GM23338 (cell line): ENCODE results near the gene DDX4. TPM values are rescaled to one million over a fixed set of nuclear protein-coding genes. Genes with fewer than 3 reads are reported as not detected.

Experiments
- ATAC-seq: fragments of 200-7000 bp; cut with Tn5 transposase; 3 replicates; pipeline ENCODE4 v1.9.1; 2020
- DNase-seq: peaks from one replicate; pipeline ENCODE4 v3.0.0-alpha.2; 2015; ENCODE audit warnings: low spot score
- H2AFZ ChIP-seq: fragments of 200-600 bp; sonication (generic); 2 replicates; pipeline ENCODE4 v1.8.0; 2016; ENCODE audit warnings: antibody characterized with exemption, mild to moderate bottlenecking, moderate library complexity
- H3F3A ChIP-seq: fragments of 200-600 bp; sonication (generic); replicated peaks from 2 replicates; pipeline ENCODE4 v1.8.0; 2017; ENCODE audit warnings: antibody characterized with exemption, mixed run types, low read depth
- H3K27ac ChIP-seq: fragments of 200-600 bp; sonication (generic); 2 replicates; pipeline ENCODE4 v1.6.1; 2016; ENCODE audit warnings: low read depth
- H3K27me3 ChIP-seq: fragments of 200-600 bp; sonication (generic); 2 replicates; pipeline ENCODE4 v1.8.0; 2016; ENCODE audit warnings: mild to moderate bottlenecking, mixed run types, moderate library complexity; ENCODE audit not compliant: insufficient read depth
- H3K36me3 ChIP-seq: fragments of 200-600 bp; sonication (generic); 2 replicates; pipeline ENCODE4 v1.8.0; 2016; ENCODE audit warnings: mild to moderate bottlenecking; ENCODE audit not compliant: insufficient read depth
- H3K4me1 ChIP-seq: fragments of 200-600 bp; sonication (generic); 2 replicates; pipeline ENCODE4 v1.8.0; 2016; ENCODE audit warnings: mild to moderate bottlenecking, moderate library complexity; ENCODE audit not compliant: insufficient read depth
- H3K4me2 ChIP-seq: fragments of 200-600 bp; sonication (generic); 2 replicates; pipeline ENCODE4 v1.7.1; 2017; ENCODE audit warnings: mixed run types
- H3K4me3 ChIP-seq: fragments of 200-600 bp; sonication (generic); 2 replicates; pipeline ENCODE4 v1.6.1; 2016; ENCODE audit warnings: mixed run types
- H3K79me2 ChIP-seq: fragments of 200-600 bp; sonication (generic); replicated peaks from 2 replicates; pipeline ENCODE4 v1.8.0; 2017; ENCODE audit warnings: mild to moderate bottlenecking; ENCODE audit not compliant: insufficient read depth
- H3K9me2 ChIP-seq: fragments of 200-600 bp; sonication (generic); 2 replicates; pipeline ENCODE4 v1.8.0; 2017; ENCODE audit not compliant: insufficient read depth
- H4K20me1 ChIP-seq: fragments of 200-600 bp; sonication (generic); replicated peaks from 2 replicates; pipeline ENCODE4 v1.8.0; 2017; ENCODE audit warnings: mild to moderate bottlenecking; ENCODE audit not compliant: insufficient read depth
- H3K27ac Mint-ChIP-seq: 2 replicates; pipeline ENCODE4 v1.8.0; 2020; ENCODE audit warnings: inconsistent platforms, mild to moderate bottlenecking, moderate library complexity, mixed read lengths
- H3K27me3 Mint-ChIP-seq: 3 replicates; pipeline ENCODE4 v1.8.0; 2022; ENCODE audit warnings: low read depth, mild to moderate bottlenecking, moderate library complexity, mixed read lengths, inconsistent platforms; ENCODE audit not compliant: insufficient read depth, poor library complexity
- H3K36me3 Mint-ChIP-seq: 3 replicates; pipeline ENCODE4 v1.8.0; 2021; ENCODE audit warnings: low read depth, mild to moderate bottlenecking, inconsistent platforms, moderate library complexity, mixed read lengths
- H3K4me1 Mint-ChIP-seq: 3 replicates; pipeline ENCODE4 v1.8.0; 2020; ENCODE audit warnings: mild to moderate bottlenecking, inconsistent platforms, mixed read lengths
- H3K4me3 Mint-ChIP-seq: 3 replicates; pipeline ENCODE4 v1.8.0; 2021; ENCODE audit warnings: moderate library complexity, mild to moderate bottlenecking, inconsistent platforms, mixed read lengths
- H3K9me3 Mint-ChIP-seq: 3 replicates; pipeline ENCODE4 v1.8.0; 2020; ENCODE audit warnings: moderate library complexity, mild to moderate bottlenecking, inconsistent platforms, mixed read lengths
- CREB1 ChIP-seq: fragments of 250-450 bp; sonication (Bioruptor Pico); IDR thresholded peaks from 2 replicates; pipeline ENCODE4 v1.5.0; 2020; ENCODE audit warnings: low read depth, mild to moderate bottlenecking, moderate library complexity
- CTCF ChIP-seq, 2 experiments: fragments of 200-600 bp in 1 of 2; sonication (generic) in 1 of 2; conservative IDR thresholded peaks; 2 replicates each; pipeline versions ENCODE4 v1.5.1 to v1.6.1; 2016 to 2017; ENCODE audit warnings: antibody characterized with exemption in 2 of 2, low read depth in 2 of 2, mild to moderate bottlenecking in 2 of 2, moderate library complexity in 1 of 2
- ETS1 ChIP-seq: IDR thresholded peaks from 2 replicates; pipeline ENCODE4 v1.6.1; 2016; ENCODE audit warnings: antibody characterized with exemption
- EZH2 ChIP-seq: fragments of 200-600 bp; sonication (generic); IDR thresholded peaks from one replicate; pipeline ENCODE4 v1.8.0; 2017; ENCODE audit warnings: antibody characterized with exemption, mild to moderate bottlenecking, low read depth; ENCODE audit not compliant: unreplicated experiment
- EZH2phosphoT487 ChIP-seq: fragments of 200-600 bp; sonication (generic); IDR thresholded peaks from one replicate; pipeline ENCODE4 v1.8.1; 2018; ENCODE audit warnings: antibody characterized with exemption; ENCODE audit not compliant: unreplicated experiment
- JUNB ChIP-seq: IDR thresholded peaks from one replicate; pipeline ENCODE4 v1.6.1; 2016; ENCODE audit warnings: antibody characterized with exemption; ENCODE audit not compliant: unreplicated experiment
- NANOG ChIP-seq: IDR thresholded peaks from 2 replicates; pipeline ENCODE4 v1.6.1; 2016; ENCODE audit warnings: antibody characterized with exemption, borderline replicate concordance
- POLR2AphosphoS5 ChIP-seq: IDR thresholded peaks from 2 replicates; pipeline ENCODE4 v1.6.1; 2016; ENCODE audit warnings: antibody characterized with exemption, low read depth
- REST ChIP-seq: IDR thresholded peaks from one replicate; pipeline ENCODE4 v1.6.1; 2018; ENCODE audit warnings: antibody characterized with exemption; ENCODE audit not compliant: unreplicated experiment
- STAT1 ChIP-seq: IDR thresholded peaks from one replicate; pipeline ENCODE4 v1.6.1; 2016; ENCODE audit warnings: antibody characterized with exemption; ENCODE audit not compliant: unreplicated experiment
- ZNF114 ChIP-seq: fragments of 250-450 bp; sonication (Bioruptor Pico); IDR thresholded peaks from 2 replicates; pipeline ENCODE4 v1.5.0; 2020; ENCODE audit warnings: mild to moderate bottlenecking, moderate library complexity
- ZNF331 ChIP-seq: fragments of 250-450 bp; sonication (Bioruptor Pico); IDR thresholded peaks from 2 replicates; pipeline ENCODE4 v1.5.0; 2020; ENCODE audit warnings: low read depth, mild to moderate bottlenecking, moderate library complexity
- ZNF462 ChIP-seq: fragments of 250-450 bp; sonication (Bioruptor Pico); IDR thresholded peaks from 2 replicates; pipeline ENCODE4 v1.5.0; 2020; ENCODE audit warnings: mild to moderate bottlenecking, moderate library complexity
- polyA plus RNA-seq: library from polyadenylated mRNA; unstranded; fragments of >200 nt; fragmentation: Nextera tagmentation; extraction: Ambion mirVana; gene quantifications from 2 replicates; pipeline ENCODE4 v1.2.1, GENCODE V29; 2016
- total RNA-seq: library from RNA; depleted of rRNA; stranded (reverse); fragments of >200 nt; shearing (Covaris generic); gene quantifications from 2 replicates; pipeline ENCODE4 v1.2.3, GENCODE V29; 2014

DDX4 gene
- total and polyA plus RNA-seq, 2 experiments from 2014 or later: 0.83 TPM; not detected in 1

- Mint-ChIP-seq H3K36me3 (no peaks in the 10 kb centered on the region), H3K27ac (no peak overlapping the region), H3K27me3 (no peaks in the 10 kb centered on the region), H3K4me1 (peaks cover 9% of the 10 kb centered on the region; the same call in 2 of the 3 replicates), H3K4me3 (no peak overlapping the region), H3K9me3 (no peaks in the 10 kb centered on the region)
- Histone ChIP-seq H3K27ac (no peak overlapping the region), H2AFZ (peak overlapping the region; percentile 58; the same call in 1 of the 2 replicates), H3K36me3 (no peaks in the 10 kb centered on the region), H3K4me2 (no peak overlapping the region), H3K79me2 (no peaks in the 10 kb centered on the region), H3K27me3 (no peaks in the 10 kb centered on the region), H4K20me1 (no peaks in the 10 kb centered on the region), H3K9me2 (no peaks in the 10 kb centered on the region), H3F3A (no peaks in the 10 kb centered on the region), H3K4me1 (peaks cover 8% of the 10 kb centered on the region; the same call in 1 of the 2 replicates), H3K4me3 (no peak overlapping the region)
- TF ChIP-seq ZNF114 (CRISPR knock-in tag): no peak
- TF ChIP-seq EZH2phosphoT487: no peak
- no peak for TF ChIP-seq ZNF331 (CRISPR knock-in tag)
- no peak for TF ChIP-seq EZH2
- no peak for TF ChIP-seq STAT1
- TF ChIP-seq JUNB: no peak
- no peak for TF ChIP-seq CTCF (conservative IDR thresholded peaks at IDR 0.05; ENCODE audit: low read depth in 2 of 2)
- TF ChIP-seq POLR2AphosphoS5: no peak
- TF ChIP-seq ETS1: no peak
- no peak for TF ChIP-seq ZNF462 (CRISPR knock-in tag)
- no peak for TF ChIP-seq REST
- TF ChIP-seq NANOG: no peak
- no peak for TF ChIP-seq CREB1
- no peak for DNase-seq
- ATAC-seq: no peak
Observed at GRCh38 chr5:55747778-55748318, 10.0 kb downstream of the DDX4 start.
